HepG2 (cell line): ENCODE measurements around the gene HDDC2. TPM values are rescaled to one million over a fixed set of nuclear protein-coding genes. Genes with fewer than 3 reads are reported as not detected.

Experiments used
- ATAC-seq: fragments of 200-7000 bp; cut with Tn5 transposase; 3 replicates; pipeline ENCODE4 v1.9.1; 2020; ENCODE audit warnings: mild to moderate bottlenecking, moderate library complexity
- BruUV-seq: library from RNA; stranded (reverse); fragments of 400-500 nt; replicated peaks from 2 replicates; lab custom pipeline; 2021; lab: Mats Ljungman, UMichigan
- CTCF ChIA-PET: fragments of 300-600 bp; formaldehyde crosslinking; extraction: SDS; loops from one replicate; lab custom pipeline; 2021; ENCODE audit warnings: low total read pairs, inconsistent platforms, low intra/inter-chr PET ratio; lab: Yijun Ruan, JAX
- POLR2A ChIA-PET: fragments of 350-600 bp; sonication (Branson Sonifier 250); formaldehyde crosslinking; loops from one replicate; lab custom pipeline; 2020; ENCODE audit warnings: antibody characterized with exemption, inconsistent platforms; lab: Yijun Ruan, JAX
- DNase-seq: peaks from one replicate; pipeline ENCODE4 v3.0.0-alpha.2; 2015; ENCODE audit warnings: low spot score
- FAIRE-seq: peaks from 3 replicates; lab custom pipeline; 2011; peaks lifted over from hg19 to GRCh38; lab: Jason Lieb, UNC
- H2AFZ ChIP-seq: one replicate; pipeline ENCODE4 v1.6.1; 2011; ENCODE audit warnings: low read length, inconsistent platforms
- H3K27ac ChIP-seq: fragments of 300-600 bp; 3 replicates; pipeline ENCODE4 v1.8.0; 2011; ENCODE audit warnings: mixed run types, mild to moderate bottlenecking, mixed read lengths, low read length, inconsistent platforms; ENCODE audit not compliant: insufficient read depth; ENCODE audit errors: extremely low read length
- H3K27me3 ChIP-seq, 2 experiments: fragments of 200-600 bp in 1 of 2; 2 replicates in 1 of 2; 3 replicates in 1 of 2; pipeline versions ENCODE4 v1.6.0 to v1.8.0; 2011; ENCODE audit warnings: low read length in 2 of 2, mild to moderate bottlenecking in 2 of 2, moderate library complexity in 2 of 2, inconsistent platforms in 1 of 2; ENCODE audit not compliant: insufficient read depth in 2 of 2, control insufficient read depth in 1 of 2
- H3K36me3 ChIP-seq, 2 experiments: fragments of 200-600 bp in 1 of 2; replicated peaks in 1 of 2; 2 replicates in 1 of 2; 3 replicates in 1 of 2; pipeline versions ENCODE4 v1.5.1 to v1.8.0; 2011; ENCODE audit warnings: low read length in 2 of 2, inconsistent platforms in 1 of 2; ENCODE audit not compliant: insufficient read depth in 2 of 2, control insufficient read depth in 1 of 2
- H3K4me1 ChIP-seq: 2 replicates; pipeline ENCODE4 v1.5.1; 2012; ENCODE audit warnings: low read length, inconsistent platforms; ENCODE audit not compliant: insufficient read depth
- H3K4me2 ChIP-seq: 2 replicates; pipeline ENCODE4 v1.6.0; 2011; ENCODE audit warnings: low read depth, low read length, inconsistent platforms
- H3K4me3 ChIP-seq, 3 experiments: fragments of 200-600 bp in 1 of 3; sonication (generic), shearing (Covaris generic) in 1 of 3; replicated peaks in 1 of 3; 2 replicates each; pipeline ENCODE4 v1.5.1; 2011 to 2016; ENCODE audit warnings: low read length in 3 of 3, inconsistent platforms in 2 of 3, low read depth in 2 of 3, mild to moderate bottlenecking in 2 of 3, control low read depth in 1 of 3, mixed read lengths in 1 of 3; ENCODE audit not compliant: insufficient read depth in 1 of 3
- H3K79me2 ChIP-seq: one replicate; pipeline ENCODE4 v1.6.1; 2011; ENCODE audit warnings: low read length, inconsistent platforms; ENCODE audit not compliant: insufficient read depth
- H3K9ac ChIP-seq: 2 replicates; pipeline ENCODE4 v1.6.0; 2011; ENCODE audit warnings: mild to moderate bottlenecking, low read depth, low read length, inconsistent platforms; ENCODE audit not compliant: insufficient read depth
- H3K9me3 ChIP-seq: 2 replicates; pipeline ENCODE4 v1.5.1; 2012; ENCODE audit warnings: mild to moderate bottlenecking, low read length
- H4K20me1 ChIP-seq: 2 replicates; pipeline ENCODE4 v1.6.0; 2011; ENCODE audit warnings: inconsistent platforms, mild to moderate bottlenecking, low read length, moderate library complexity; ENCODE audit not compliant: insufficient read depth
- ATF3 ChIP-seq: sonication (generic); formaldehyde crosslinking; IDR thresholded peaks from 2 replicates; pipeline ENCODE4 v1.4.0; 2020; ENCODE audit warnings: missing genetic modification reagents
- KDM2A ChIP-seq: sonication (generic); formaldehyde crosslinking; IDR thresholded peaks from 2 replicates; pipeline ENCODE4 v1.4.0; 2020; ENCODE audit warnings: low read depth, missing genetic modification reagents, borderline replicate concordance
- KDM4B ChIP-seq: sonication (generic); formaldehyde crosslinking; IDR thresholded peaks from 2 replicates; pipeline ENCODE4 v1.4.0; 2020; ENCODE audit warnings: missing genetic modification reagents
- KDM5B ChIP-seq: sonication (generic); formaldehyde crosslinking; IDR thresholded peaks from 2 replicates; pipeline ENCODE4 v1.4.0; 2020; ENCODE audit warnings: missing genetic modification reagents, mild to moderate bottlenecking, borderline replicate concordance
- PHF21A ChIP-seq: sonication (generic); formaldehyde crosslinking; IDR thresholded peaks from 2 replicates; pipeline ENCODE4 v1.5.0; 2020; ENCODE audit warnings: mild to moderate bottlenecking, missing genetic modification reagents
- TEF ChIP-seq: sonication (generic); formaldehyde crosslinking; IDR thresholded peaks from 2 replicates; pipeline ENCODE4 v1.5.0; 2020; ENCODE audit warnings: missing genetic modification reagents
- TRIM24 ChIP-seq: sonication (generic); formaldehyde crosslinking; IDR thresholded peaks from 2 replicates; pipeline ENCODE4 v1.8.0; 2022; ENCODE audit warnings: mild to moderate bottlenecking, missing genetic modification reagents
- TSC22D2 ChIP-seq: sonication (generic); formaldehyde crosslinking; IDR thresholded peaks from 2 replicates; pipeline ENCODE4 v1.5.1; 2020; ENCODE audit warnings: missing genetic modification reagents, mild to moderate bottlenecking, borderline replicate concordance
- ZBTB7A ChIP-seq: sonication (generic); formaldehyde crosslinking; IDR thresholded peaks from 2 replicates; pipeline ENCODE4 v1.8.0; 2022; ENCODE audit warnings: mild to moderate bottlenecking, missing genetic modification reagents
- ZNF264 ChIP-seq: sonication (generic); formaldehyde crosslinking; IDR thresholded peaks from 2 replicates; pipeline ENCODE4 v1.4.0; 2020; ENCODE audit warnings: missing genetic modification reagents
- WGBS: methylation state at CpG from one replicate; pipeline ENCODE4 v1.1.6; 2017; ENCODE audit warnings: low lambda C conversion rate; 5-methylcytosine and 5-hydroxymethylcytosine counted together
- in situ Hi-C: cut with HindIII; loops from 2 replicates; pipeline ENCODE4 v1.10.0; 2017; ENCODE audit warnings: low pct_unique_long_range_greater_than_20kb; ENCODE audit not compliant: extremely low pct_ligation_motif_present
- intact Hi-C: fragments of 100-400 bp; cut with micrococcal nuclease; formaldehyde crosslinking; loops from one replicate; pipeline ENCODE4 v1.10.0; 2022; ENCODE audit not compliant: unreplicated experiment
- polyA plus RNA-seq, 8 experiments: library from polyadenylated mRNA; depleted of rRNA in 3 of 8; stranded (reverse) in 7 of 8; unstranded in 1 of 8; fragments of >200 nt; fragmentation: Illumina TruSeq in 4 of 8; extraction: Trizol in 4 of 8; gene quantifications; 2 replicates each; pipeline versions ENCODE4 v1.2.1 to v1.2.3, GENCODE V29; 2011 to 2016; ENCODE audit warnings: low read depth in 4 of 8, missing spikeins in 1 of 8, mixed read lengths in 1 of 8; ENCODE audit not compliant: insufficient read depth in 1 of 8
- total RNA-seq, 5 experiments: library from RNA; depleted of rRNA; stranded (reverse); fragments of >200 nt; fragmentation: Illumina TruSeq; extraction: Trizol; gene quantifications; 2 replicates each; pipeline ENCODE4 v1.2.3, GENCODE V29; 2016; ENCODE audit warnings: low read depth in 1 of 5

The HDDC2 gene
- total and polyA plus RNA-seq, 2 of the 13 experiments (the other 11 are each of a cell fraction or from before 2014, with no cell fraction given) = 76.7 to 78.7 TPM

GRCh38 chr6:125273965-125274364 is 27.8 kb downstream of the HDDC2 start:
- Histone ChIP-seq H3K4me1 (no peaks in the 10 kb centered on the region), H3K27me3 (no peaks in the 10 kb centered on the region), H3K36me3 (peaks cover 5 to 38% of the 10 kb centered on the region in 2 experiments), H3K9ac (no peak overlapping the region), H3K4me3 (no peak overlapping the region), H3K9me3 (no peaks in the 10 kb centered on the region), H2AFZ (no peak overlapping the region), H3K79me2 (no peaks in the 10 kb centered on the region), H3K27ac (no peak overlapping the region), H3K4me2 (no peak overlapping the region), H4K20me1 (no peaks in the 10 kb centered on the region)
- DNase-seq (no peak), FAIRE-seq (no peak), ATAC-seq (no peak)
- 0 out of 2 replicates have a peak, but pooled peaks have one; percentile 24 for TF ChIP-seq ZBTB7A (CRISPR knock-in tag)
- no peak for TF ChIP-seq KDM4B
- TF ChIP-seq TRIM24 (CRISPR knock-in tag) = no peak
- TF ChIP-seq ATF3 (CRISPR knock-in tag) = no peak
- no peak for TF ChIP-seq TEF (CRISPR knock-in tag)
- intact Hi-C loops (no loop called here), in situ Hi-C loops (no loop called here)
- BruUV-seq = TSS peak; percentile 36
- CTCF ChIA-PET = no interaction called here
- POLR2A ChIA-PET = no interaction called here
- 91% methylated on average over 7 of the region's 7 CpGs for WGBS

- no peak for DNase-seq
- intact Hi-C loops = no loop called here
- TF ChIP-seq PHF21A (CRISPR knock-in tag) (no peak), KDM5B (CRISPR knock-in tag) (no peak), ZNF264 (CRISPR knock-in tag) (no peak), TSC22D2 (CRISPR knock-in tag) (no peak), KDM2A (CRISPR knock-in tag) (0 out of 2 replicates have a peak, but pooled peaks have one; percentile 8)
- TF ChIP-seq, all 625 proteins: peak for 1
- H2AFZ ChIP-seq = no peak overlapping the region
- H3K36me3 ChIP-seq = peaks cover 5 to 35% of the 10 kb centered on the region in 2 experiments
- H3K4me1 ChIP-seq = no peaks in the 10 kb centered on the region
- no peaks in the 10 kb centered on the region for H3K79me2 ChIP-seq
- no peak overlapping the region for H3K9ac ChIP-seq
- ChIA-PET CTCF (no interaction called here), POLR2A (no interaction called here)
- no peaks in the 10 kb centered on the region for H3K27me3 ChIP-seq
- no peaks in the 10 kb centered on the region for H3K9me3 ChIP-seq
- in situ Hi-C loops = no loop called here
- no peaks in the 10 kb centered on the region for H4K20me1 ChIP-seq
- no peak overlapping the region for H3K4me2 ChIP-seq
- H3K27ac ChIP-seq = no peak overlapping the region
- H3K4me3 ChIP-seq = no peak overlapping the region
- ATAC-seq (no peak), FAIRE-seq (no peak)
- no TSS peak for BruUV-seq
- 96% methylated on average over 8 of the region's 8 CpGs for WGBS
These were observed 28.5 kb downstream of the HDDC2 start for GRCh38 chr6:125273251-125273650.
